Uterus (tissue), 2 donors: ENCODE data around the gene PPAN.

Source experiments
- POLR2A ChIP-seq, 2 donors: fragments of 450-650 bp; IDR thresholded peaks; one replicate each; pipeline ENCODE4 v1.6.1; 2016; ENCODE audit warnings: antibody characterized with exemption in 2 of 2, mild to moderate bottlenecking in 1 of 2, moderate library complexity in 1 of 2
- TF ChIP-seq, protein P1 (sequence below), 4 experiments: fragments of 200-600 bp in 2 of 4; fragments of 450-650 bp in 2 of 4; sonication (generic) in 2 of 4; IDR thresholded peaks; one replicate each; pipeline ENCODE4 v1.5.1; 2016 to 2019; ENCODE audit warnings: antibody characterized with exemption in 4 of 4, mild to moderate bottlenecking in 2 of 4, moderate library complexity in 1 of 4

DNA sequence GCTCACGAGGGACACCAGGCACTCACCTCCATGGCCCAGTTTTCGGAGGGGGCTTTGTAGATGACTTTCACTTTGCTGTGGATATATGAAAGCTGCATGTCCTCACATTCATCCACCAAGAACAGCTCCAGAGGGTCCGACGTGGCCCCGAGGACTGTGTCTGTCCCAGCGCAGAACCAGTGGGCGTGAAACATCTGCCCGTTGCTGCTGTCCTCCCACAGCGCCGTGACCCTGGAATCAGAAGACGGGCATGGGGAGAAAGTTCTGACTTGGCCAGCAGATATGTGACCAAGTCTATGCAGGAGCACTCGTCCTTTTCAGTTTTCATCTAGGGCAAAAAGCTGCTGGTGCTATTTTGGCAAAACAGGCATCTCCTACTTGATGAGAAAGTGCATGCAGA, 43.3 kb downstream of the PPAN start:
- TF ChIP-seq, protein P1, sequence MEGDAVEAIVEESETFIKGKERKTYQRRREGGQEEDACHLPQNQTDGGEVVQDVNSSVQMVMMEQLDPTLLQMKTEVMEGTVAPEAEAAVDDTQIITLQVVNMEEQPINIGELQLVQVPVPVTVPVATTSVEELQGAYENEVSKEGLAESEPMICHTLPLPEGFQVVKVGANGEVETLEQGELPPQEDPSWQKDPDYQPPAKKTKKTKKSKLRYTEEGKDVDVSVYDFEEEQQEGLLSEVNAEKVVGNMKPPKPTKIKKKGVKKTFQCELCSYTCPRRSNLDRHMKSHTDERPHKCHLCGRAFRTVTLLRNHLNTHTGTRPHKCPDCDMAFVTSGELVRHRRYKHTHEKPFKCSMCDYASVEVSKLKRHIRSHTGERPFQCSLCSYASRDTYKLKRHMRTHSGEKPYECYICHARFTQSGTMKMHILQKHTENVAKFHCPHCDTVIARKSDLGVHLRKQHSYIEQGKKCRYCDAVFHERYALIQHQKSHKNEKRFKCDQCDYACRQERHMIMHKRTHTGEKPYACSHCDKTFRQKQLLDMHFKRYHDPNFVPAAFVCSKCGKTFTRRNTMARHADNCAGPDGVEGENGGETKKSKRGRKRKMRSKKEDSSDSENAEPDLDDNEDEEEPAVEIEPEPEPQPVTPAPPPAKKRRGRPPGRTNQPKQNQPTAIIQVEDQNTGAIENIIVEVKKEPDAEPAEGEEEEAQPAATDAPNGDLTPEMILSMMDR (IDR thresholded peaks at IDR 0.05): no peak
- TF ChIP-seq POLR2A (IDR thresholded peaks at IDR 0.05): no peak
